ENCODE measurements around the gene ACOXL. TPM values are rescaled to one million over a fixed set of nuclear protein-coding genes. Genes with fewer than 3 reads are reported as not detected.

ACOXL gene
- total and polyA plus RNA-seq, 8 donors = 4.7 to 30.3 (median 8.3) TPM

GRCh38 chr2:110784047-110784631 lies 51.8 kb downstream of the ACOXL start:
- no peaks in the 10 kb centered on the region for H3K27me3 ChIP-seq
- H3K9me3 ChIP-seq = no peaks in the 10 kb centered on the region
- DNase-seq = no peak
- no peaks in the 10 kb centered on the region for H3K36me3 ChIP-seq
- intact Hi-C loops (cut with DNase I) = no loop called here
- TF ChIP-seq CTCF (IDR thresholded peaks at IDR 0.05) = no peak
- H3K27ac ChIP-seq = no peak overlapping the region
- ATAC-seq = no peak
- no peak overlapping the region for H3K4me3 ChIP-seq
- H3K4me1 ChIP-seq = no peaks in the 10 kb centered on the region

GRCh38 chr2:110785439-110785838 lies 53.1 kb downstream of the ACOXL start:
- Histone ChIP-seq H3K9me3 (no peaks in the 10 kb centered on the region), H3K36me3 (no peaks in the 10 kb centered on the region), H3K27me3 (no peaks in the 10 kb centered on the region), H3K27ac (no peak overlapping the region), H3K4me3 (no peak overlapping the region), H3K4me1 (no peaks in the 10 kb centered on the region)
- intact Hi-C loops (cut with DNase I) = no loop called here
- no peak for DNase-seq
- no peak for TF ChIP-seq CTCF (IDR thresholded peaks at IDR 0.05)
- no peak for ATAC-seq

GRCh38 chr2:110788976-110789375 lies 56.6 kb downstream of the ACOXL start:
- H3K9me3 ChIP-seq = no peaks in the 10 kb centered on the region
- no peaks in the 10 kb centered on the region for H3K4me1 ChIP-seq
- DNase-seq (no peak), ATAC-seq (no peak)
- H3K4me3 ChIP-seq = no peak overlapping the region
- peaks cover 0 to under 1% of the 10 kb centered on the region in 2 donors for H3K36me3 ChIP-seq
- TF ChIP-seq CTCF (IDR thresholded peaks at IDR 0.05) = no peak
- H3K27ac ChIP-seq = no peak overlapping the region
- intact Hi-C loops (cut with DNase I) = no loop called here
- peaks cover 0 to 7% of the 10 kb centered on the region in 2 donors for H3K27me3 ChIP-seq

- DNase-seq (no peak), ATAC-seq (no peak)
- intact Hi-C loops (cut with DNase I) = no loop called here
- Histone ChIP-seq H3K27me3 (peaks cover 0 to 7% of the 10 kb centered on the region in 2 donors), H3K4me3 (no peak overlapping the region), H3K27ac (no peak overlapping the region), H3K9me3 (no peaks in the 10 kb centered on the region), H3K4me1 (no peaks in the 10 kb centered on the region), H3K36me3 (peaks cover 0 to 7% of the 10 kb centered on the region in 2 donors)
- no peak for TF ChIP-seq CTCF (IDR thresholded peaks at IDR 0.05)
These were observed 57.3 kb downstream of the ACOXL start for GRCh38 chr2:110789706-110790105.

GRCh38 chr2:110790907-110791306 lies 58.5 kb downstream of the ACOXL start:
- intact Hi-C loops (cut with DNase I) = no loop called here
- peaks cover 0 to 7% of the 10 kb centered on the region in 2 donors for H3K36me3 ChIP-seq
- no peak overlapping the region for H3K4me3 ChIP-seq
- DNase-seq (no peak), ATAC-seq (no peak)
- TF ChIP-seq CTCF (IDR thresholded peaks at IDR 0.05) = no peak
- H3K9me3 ChIP-seq = no peaks in the 10 kb centered on the region
- peaks cover 0 to 14% of the 10 kb centered on the region in 2 donors for H3K27me3 ChIP-seq
- no peaks in the 10 kb centered on the region for H3K4me1 ChIP-seq
- no peak overlapping the region for H3K27ac ChIP-seq

All from left lung (tissue), 10 donors.